Measurements from ENCODE around the gene USPL1.

DNA sequence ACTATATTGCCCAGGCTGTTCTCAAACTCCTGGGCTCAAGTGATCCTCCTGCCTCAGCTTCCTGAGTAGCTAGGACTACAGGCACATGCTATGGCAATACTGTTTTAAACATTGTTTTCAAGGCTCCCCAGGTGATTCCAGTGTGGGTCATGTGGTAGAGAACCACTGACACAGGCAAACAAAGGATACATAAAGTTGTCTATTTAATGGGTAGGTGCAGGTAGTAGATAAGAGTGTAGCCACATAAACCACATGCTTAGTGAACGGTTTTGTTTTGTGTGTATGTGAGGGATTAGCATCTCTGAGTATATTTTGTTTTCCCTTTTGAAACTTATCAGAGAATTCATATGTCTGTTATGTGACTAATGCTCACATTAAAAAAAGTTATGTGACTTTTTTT, 36.7 kb downstream of the USPL1 start:
- TF ChIP-seq TAF1 (IDR thresholded peaks at IDR 0.05; ENCODE audit: low read depth, low read length) (no peak), POLR2A (IDR thresholded peaks at IDR 0.05; ENCODE audit: low read depth, low read length) (no peak), POLR2AphosphoS5 (IDR thresholded peaks at IDR 0.05; ENCODE audit: low read depth, low read length) (no peak), POU2F2 (IDR thresholded peaks at IDR 0.05; ENCODE audit: low read depth, low read length) (no peak)
